Activated CD4-positive, alpha-beta T cell treated with anti-CD3 and anti-CD28 coated beads, Interleukin-2, amount 50 U/mL, for 16 hours (primary cell): ENCODE measurements around the gene AMN.
"Not testable (repeated sequence)": the region's sequence is repeated elsewhere in the genome, so short reads cannot be mapped to it uniquely, and the experiment has no call there.

Experiments
- DNase-seq: peaks from one replicate; pipeline ENCODE4 v3.0.0-alpha.2; 2020

AMN gene

DNA sequence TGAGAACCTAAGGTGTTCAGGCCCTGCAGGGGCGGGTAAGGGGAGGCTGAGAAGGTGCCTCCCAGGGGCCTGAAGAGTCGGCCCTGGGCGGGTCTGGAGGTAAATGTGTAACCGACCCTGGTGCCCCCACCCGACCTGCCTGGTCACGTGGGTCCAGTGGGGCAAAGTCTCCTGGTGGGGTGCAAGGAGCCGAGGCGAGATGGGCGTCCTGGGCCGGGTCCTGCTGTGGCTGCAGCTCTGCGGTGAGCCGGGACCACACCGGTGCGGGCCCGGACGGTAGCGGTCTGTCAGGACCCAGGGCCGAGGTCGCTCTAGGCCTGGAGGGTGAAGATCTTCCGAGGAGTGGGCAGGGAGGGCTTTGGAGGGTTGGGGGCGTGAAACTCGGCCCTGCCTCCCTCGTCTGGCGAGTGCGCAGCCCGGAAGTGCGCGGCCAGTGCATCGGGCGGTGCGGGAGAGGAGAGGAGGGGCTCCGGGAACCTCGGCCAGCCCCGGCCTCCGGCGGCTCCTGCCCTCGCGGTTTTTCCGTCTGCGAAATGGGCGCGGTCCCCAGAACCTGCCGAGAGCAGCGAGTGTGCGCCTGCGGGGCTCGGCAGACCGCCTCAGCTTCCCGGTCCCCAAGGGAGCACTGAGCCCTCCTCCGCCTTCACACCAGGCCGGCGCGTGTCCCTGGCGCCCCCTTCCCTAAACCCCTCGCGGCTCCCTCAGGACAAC, at the start of gene AMN:
Gene AMN, plus strand, starts transcription at position 174 of the 711 bp plus-strand sequence. Its CDS starts 26 bp downstream, at position 200.
- no peak for DNase-seq

DNA sequence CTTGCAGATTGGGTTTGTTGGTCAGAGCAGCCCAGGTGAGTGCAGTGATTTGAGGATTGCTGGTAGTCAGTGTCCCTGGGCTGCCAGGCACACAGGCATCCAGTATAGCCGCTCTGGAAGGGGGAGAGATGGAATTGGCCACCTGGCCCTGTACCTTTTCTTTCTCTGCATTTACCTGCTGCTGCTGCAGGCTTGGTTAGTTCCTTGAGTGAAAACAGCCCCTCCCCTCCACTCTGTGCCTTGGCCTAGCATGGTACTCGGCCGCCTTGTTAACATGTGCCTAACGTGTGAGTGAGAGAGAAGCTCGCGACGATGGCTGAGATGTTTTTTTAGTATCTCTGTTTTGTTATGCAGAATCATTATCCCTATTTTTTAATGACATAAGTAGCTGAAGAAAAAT, 49.3 kb upstream of the AMN start:
- DNase-seq: no peak

- no peak for DNase-seq
Measured at GRCh38 chr14:102873546-102874061, 48.9 kb upstream of the AMN start.

DNA sequence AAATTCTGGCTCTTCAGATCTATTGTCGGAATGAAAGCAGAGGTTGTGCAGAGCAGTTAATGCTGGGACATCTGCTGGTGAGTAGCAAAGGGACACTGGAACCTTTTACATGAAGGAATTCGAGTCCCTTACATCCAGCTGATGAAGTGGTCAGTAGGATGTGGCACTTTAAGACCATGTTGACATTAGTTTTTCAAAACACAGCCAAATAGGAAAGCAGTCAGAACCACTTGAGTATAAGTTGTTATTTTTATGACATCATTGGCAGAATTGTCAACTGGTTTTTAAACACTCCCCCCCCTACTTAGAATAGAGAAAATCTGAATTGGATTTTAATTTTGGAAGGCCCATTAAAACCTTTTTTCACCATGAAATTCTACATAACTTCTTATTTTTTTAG, 46.8 kb upstream of the AMN start:
- DNase-seq: no peak

DNA sequence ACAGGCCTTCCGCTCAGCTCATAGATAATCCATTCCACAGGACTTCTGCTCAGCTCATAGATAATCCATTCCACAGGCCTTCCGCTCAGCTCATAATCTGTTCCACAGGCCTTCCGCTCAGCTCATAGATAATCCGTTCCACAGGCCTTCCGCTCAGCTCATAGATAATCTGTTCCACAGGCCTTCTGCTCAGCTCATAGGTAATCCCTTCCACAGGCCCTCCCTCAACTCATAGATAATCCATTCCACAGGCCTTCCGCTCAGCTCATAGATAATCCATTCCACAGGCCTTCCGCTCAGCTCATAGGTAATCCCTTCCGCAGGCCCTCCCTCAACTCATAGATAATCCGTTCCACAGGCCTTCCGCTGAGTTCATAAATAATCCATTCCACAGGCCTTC, 45.0 kb upstream of the AMN start:
- DNase-seq: not testable (repeated sequence)

DNA sequence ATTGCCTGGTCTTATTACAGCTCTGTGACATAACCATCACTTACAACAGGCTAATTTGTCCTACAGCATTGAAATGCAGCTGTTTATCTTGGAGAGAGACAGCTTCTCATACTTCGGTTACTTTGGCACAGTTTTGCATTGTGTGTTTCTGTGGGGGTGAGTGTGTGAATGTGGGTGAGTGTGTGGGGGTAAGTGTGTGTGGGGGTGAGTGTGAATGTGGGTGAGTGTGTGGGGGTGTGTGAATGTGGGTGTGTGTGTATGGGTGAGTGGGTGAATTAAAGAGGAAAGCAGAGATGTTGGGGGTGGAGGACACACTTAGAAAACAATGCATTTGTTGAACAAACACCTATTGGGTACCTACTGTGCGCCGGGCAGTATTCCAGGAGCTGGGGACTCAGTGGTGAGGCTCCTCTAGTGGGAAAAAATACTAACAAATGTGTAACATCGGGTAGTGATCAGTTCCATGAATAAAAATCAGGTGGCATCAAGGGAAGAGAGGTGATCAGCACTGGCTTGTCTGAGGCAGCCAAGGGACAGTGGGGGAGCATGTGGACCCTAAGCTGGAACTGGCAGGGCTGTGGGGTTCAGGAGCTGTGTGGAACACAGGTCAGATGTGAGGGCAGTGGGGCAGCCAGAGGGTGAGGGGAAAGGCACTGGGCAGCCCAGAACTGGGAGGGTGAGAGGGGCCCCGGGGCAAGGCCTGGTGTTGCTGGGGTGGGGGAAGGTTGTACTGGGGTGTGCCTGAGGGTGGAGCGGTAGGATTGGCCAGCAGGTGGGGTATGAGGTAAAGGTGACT, 44.1 kb upstream of the AMN start:
- no peak for DNase-seq

- DNase-seq: no peak
Measured at GRCh38 chr14:102878970-102879460, 43.4 kb upstream of the AMN start.

GRCh38 chr14:102882226-102882906, 40.1 kb upstream of the AMN start:
- DNase-seq: no peak

DNA sequence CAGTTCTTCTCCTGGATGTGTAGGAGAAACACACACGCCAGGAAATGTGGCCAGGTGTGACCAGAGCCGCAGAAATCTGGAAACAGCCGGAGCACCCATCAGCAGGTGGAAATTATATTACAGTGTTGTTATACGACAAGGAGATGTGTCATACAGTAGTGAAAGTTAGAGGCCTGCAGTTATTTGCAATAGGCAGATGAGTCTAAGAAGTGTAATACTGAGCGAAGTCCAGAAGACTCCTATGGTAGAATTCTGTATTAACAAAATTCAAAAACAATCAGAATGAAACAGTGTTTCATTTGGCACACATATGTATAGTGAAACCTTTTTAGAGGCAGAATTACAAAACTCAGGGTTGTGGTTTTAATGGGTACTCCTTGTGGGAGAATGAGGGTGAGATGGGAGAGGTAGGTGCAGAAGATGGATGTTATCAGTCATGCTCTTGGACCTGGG, 39.3 kb upstream of the AMN start:
- peak; percentile 75 for DNase-seq

- DNase-seq: no peak
Measured at GRCh38 chr14:102883554-102883953, 38.9 kb upstream of the AMN start.

GRCh38 chr14:102885737-102886447, 36.6 kb upstream of the AMN start:
- DNase-seq: no peak

DNA sequence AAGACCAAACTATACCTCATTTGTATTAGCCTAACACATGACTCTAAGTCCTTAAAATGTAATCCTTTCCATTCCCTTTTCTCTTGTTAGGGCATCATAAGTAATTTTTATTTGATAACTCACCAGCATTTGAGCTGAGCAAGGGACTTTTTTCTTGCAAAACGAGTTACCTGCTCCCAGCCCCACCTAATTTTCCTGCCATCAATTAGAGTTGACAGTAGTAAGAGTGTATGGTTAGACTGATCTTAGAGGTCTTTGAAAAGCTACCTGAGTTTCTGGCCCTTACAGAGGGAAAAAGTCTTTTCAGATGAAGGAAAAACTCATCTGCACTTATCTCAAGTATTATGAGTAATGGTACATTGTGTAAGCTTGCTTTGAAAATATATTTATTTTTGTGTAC, 33.7 kb upstream of the AMN start:
- DNase-seq: no peak

- no peak for DNase-seq
Measured at GRCh38 chr14:102889615-102890014, 32.8 kb upstream of the AMN start.

DNA sequence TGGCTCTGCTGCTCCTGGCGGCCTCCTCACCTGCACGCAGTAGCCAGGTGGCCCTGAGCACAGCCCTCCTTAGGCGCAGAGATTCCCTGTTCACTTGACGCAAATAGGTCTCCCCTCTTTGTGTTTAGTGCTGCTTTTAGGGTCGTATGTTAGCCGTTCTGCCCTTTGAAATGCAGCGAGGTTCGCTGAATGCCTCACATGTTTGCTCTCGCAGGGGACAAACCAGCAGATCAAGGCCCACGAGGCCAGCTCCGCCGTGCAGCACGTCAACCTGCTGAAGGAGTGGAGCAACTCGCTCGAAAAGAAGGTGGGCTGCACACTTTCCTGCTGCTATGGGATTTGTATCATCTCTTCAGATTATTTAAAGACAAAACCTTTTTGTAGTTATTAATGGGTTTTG, 31.4 kb upstream of the AMN start:
- DNase-seq: no peak

GRCh38 chr14:102891556-102891955, 30.9 kb upstream of the AMN start:
- no peak for DNase-seq

- no peak for DNase-seq
Measured at GRCh38 chr14:102892651-102893050, 29.8 kb upstream of the AMN start.

- no peak for DNase-seq
Measured at GRCh38 chr14:102893452-102893851, 29.0 kb upstream of the AMN start.

- not testable (repeated sequence) for DNase-seq
Measured at GRCh38 chr14:102896735-102897134, 25.7 kb upstream of the AMN start.

DNA sequence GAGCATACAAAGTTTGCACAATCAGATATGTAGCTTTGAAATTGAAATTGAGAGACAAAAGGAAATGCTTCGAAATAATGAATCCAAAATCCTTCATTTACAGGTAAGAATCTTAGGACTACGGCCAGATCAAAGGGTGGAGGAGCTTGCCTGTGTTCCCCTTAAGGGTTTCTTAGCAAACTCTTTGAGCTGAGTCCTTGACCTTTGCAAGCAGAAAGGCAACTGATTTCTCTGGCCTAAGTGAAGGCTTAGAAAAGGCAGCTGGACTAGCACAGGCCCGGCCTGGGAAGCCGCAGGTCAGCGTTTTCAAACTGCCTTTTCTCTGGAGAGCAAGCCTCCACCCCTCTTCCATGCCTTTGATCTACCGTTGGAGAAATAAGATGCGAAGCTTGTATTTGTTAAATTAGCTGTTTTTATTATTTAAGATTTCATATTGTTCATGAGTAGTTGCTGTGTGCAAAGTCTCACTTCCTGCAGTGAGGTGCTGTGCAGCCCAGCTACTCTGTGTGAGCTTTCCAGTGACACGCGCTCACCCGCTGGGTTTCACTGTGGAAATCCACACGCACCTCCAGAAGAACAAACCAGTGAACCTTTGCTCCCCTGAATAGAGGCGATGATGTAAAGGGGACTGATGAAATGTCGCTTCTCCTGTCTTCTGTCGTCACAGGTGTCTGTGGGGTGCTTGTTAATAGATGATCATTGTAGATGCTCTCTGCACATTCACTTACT, 25.0 kb upstream of the AMN start:
- DNase-seq: no peak

DNA sequence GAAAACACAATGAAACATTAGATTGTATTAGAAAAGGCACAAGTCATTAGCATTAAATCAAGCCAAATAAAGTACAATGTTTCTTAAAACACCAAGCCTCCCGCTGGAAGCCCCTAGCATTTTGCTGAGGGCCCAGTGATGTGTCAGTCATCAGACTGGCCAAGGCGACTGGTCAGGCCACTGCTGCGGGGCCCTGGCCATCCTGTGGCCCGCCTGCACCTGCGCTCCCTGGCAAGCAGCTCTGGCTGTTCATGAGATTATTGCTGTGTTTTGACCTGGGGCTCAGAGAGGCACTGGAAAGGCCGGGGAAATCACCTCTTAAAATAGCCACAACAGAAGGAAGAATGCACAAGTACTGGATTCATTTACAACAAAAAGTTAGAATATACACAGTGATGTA, 24.2 kb upstream of the AMN start:
- no peak for DNase-seq

- no peak for DNase-seq
Measured at GRCh38 chr14:102898776-102899515, 23.5 kb upstream of the AMN start.
